Astrocyte (in vitro differentiated cells and primary cell): ENCODE measurements around the gene EPS15. TPM values are rescaled to one million over a fixed set of nuclear protein-coding genes. Genes with fewer than 3 reads are reported as not detected.

Source experiments
- DNase-seq: peaks from one replicate; pipeline ENCODE4 v3.0.0-alpha.2; 2010; ENCODE audit warnings: low read depth
- FAIRE-seq: peaks from 2 replicates; lab custom pipeline; 2011; peaks lifted over from hg19 to GRCh38; lab: Jason Lieb, UNC
- H2AFZ ChIP-seq: 2 replicates; pipeline ENCODE4 v1.6.0; 2012; ENCODE audit warnings: low read depth, low read length, inconsistent platforms
- H3K27ac ChIP-seq: 2 replicates; pipeline ENCODE4 v1.5.1; 2011; ENCODE audit warnings: low read depth, low read length, inconsistent platforms
- H3K27me3 ChIP-seq: 2 replicates; pipeline ENCODE4 v1.6.0; 2011; ENCODE audit warnings: low read length, inconsistent platforms; ENCODE audit not compliant: insufficient read depth
- H3K36me3 ChIP-seq: 2 replicates; pipeline ENCODE4 v1.5.1; 2011; ENCODE audit warnings: low read length, inconsistent platforms; ENCODE audit not compliant: insufficient read depth
- H3K4me1 ChIP-seq: 2 replicates; pipeline ENCODE4 v1.5.1; 2011; ENCODE audit warnings: low read length, inconsistent platforms; ENCODE audit not compliant: insufficient read depth
- H3K4me2 ChIP-seq: 2 replicates; pipeline ENCODE4 v1.6.0; 2012; ENCODE audit warnings: low read length, inconsistent platforms
- H3K4me3 ChIP-seq: 2 replicates; pipeline ENCODE4 v1.5.1; 2011; ENCODE audit warnings: low read depth, mild to moderate bottlenecking, low read length, inconsistent platforms; ENCODE audit not compliant: insufficient read depth
- H3K79me2 ChIP-seq: 2 replicates; pipeline ENCODE4 v1.6.0; 2012; ENCODE audit warnings: mild to moderate bottlenecking, low read length, inconsistent platforms; ENCODE audit not compliant: insufficient read depth
- H3K9ac ChIP-seq: 2 replicates; pipeline ENCODE4 v1.6.0; 2012; ENCODE audit warnings: mild to moderate bottlenecking, low read length, inconsistent platforms
- H3K9me3 ChIP-seq: 2 replicates; pipeline ENCODE4 v1.5.1; 2012; ENCODE audit warnings: low read depth, mild to moderate bottlenecking, low read length, inconsistent platforms; ENCODE audit not compliant: insufficient read depth
- H4K20me1 ChIP-seq: 2 replicates; pipeline ENCODE4 v1.6.0; 2012; ENCODE audit warnings: low read length, inconsistent platforms; ENCODE audit not compliant: insufficient read depth
- H3K27ac Mint-ChIP-seq: one replicate; pipeline ENCODE4 v1.8.0; 2021; ENCODE audit warnings: mild to moderate bottlenecking, mixed read lengths; ENCODE audit not compliant: unreplicated experiment
- H3K27me3 Mint-ChIP-seq: one replicate; pipeline ENCODE4 v1.8.0; 2021; ENCODE audit warnings: low read depth, mixed read lengths; ENCODE audit not compliant: unreplicated experiment
- H3K36me3 Mint-ChIP-seq: one replicate; pipeline ENCODE4 v1.8.0; 2021; ENCODE audit warnings: low read depth, mixed read lengths; ENCODE audit not compliant: unreplicated experiment
- H3K4me1 Mint-ChIP-seq: one replicate; pipeline ENCODE4 v1.8.0; 2021; ENCODE audit warnings: low read depth, mixed read lengths; ENCODE audit not compliant: unreplicated experiment
- H3K4me3 Mint-ChIP-seq: one replicate; pipeline ENCODE4 v1.8.0; 2021; ENCODE audit warnings: mild to moderate bottlenecking, moderate library complexity, mixed read lengths; ENCODE audit not compliant: unreplicated experiment
- H3K9me3 Mint-ChIP-seq: one replicate; pipeline ENCODE4 v1.8.0; 2021; ENCODE audit warnings: mild to moderate bottlenecking, mixed read lengths; ENCODE audit not compliant: unreplicated experiment
- CTCF ChIP-seq: IDR thresholded peaks from 2 replicates; pipeline ENCODE4 v1.5.1; 2011; ENCODE audit warnings: low read depth, mild to moderate bottlenecking, inconsistent platforms, low read length, moderate library complexity; ENCODE audit not compliant: insufficient read depth
- EZH2 ChIP-seq: IDR thresholded peaks from 2 replicates; pipeline ENCODE4 v1.6.1; 2012; ENCODE audit warnings: mild to moderate bottlenecking, low read length, inconsistent platforms; ENCODE audit not compliant: insufficient read depth
- total RNA-seq: library from RNA; stranded (reverse); gene quantifications from 2 replicates; pipeline ENCODE4 v1.2.1, GENCODE V29; 2021

Gene EPS15
- total RNA-seq, 1 donor from 2014 or later, result 70.6 TPM

GRCh38 chr1:51342591-51343206 lies 176.4 kb downstream of the EPS15 start:
- no peaks in the 10 kb centered on the region for H3K4me1 ChIP-seq
- no peaks in the 10 kb centered on the region for H3K36me3 ChIP-seq
- no peak overlapping the region for H3K4me3 Mint-ChIP-seq
- no peak overlapping the region for H3K4me2 ChIP-seq
- H3K9me3 Mint-ChIP-seq, result peaks cover 6% of the 10 kb centered on the region
- peaks cover 42% of the 10 kb centered on the region for H3K27me3 Mint-ChIP-seq
- peaks cover 29% of the 10 kb centered on the region for H3K27me3 ChIP-seq
- FAIRE-seq (no peak), DNase-seq (no peak)
- no peak overlapping the region for H3K27ac Mint-ChIP-seq
- no peaks in the 10 kb centered on the region for H3K4me1 Mint-ChIP-seq
- no peaks in the 10 kb centered on the region for H3K9me3 ChIP-seq
- no peak overlapping the region for H2AFZ ChIP-seq
- no peak overlapping the region for H3K9ac ChIP-seq
- peaks cover 5% of the 10 kb centered on the region for H4K20me1 ChIP-seq
- TF ChIP-seq CTCF (no peak), EZH2 (no peak)
- H3K36me3 Mint-ChIP-seq, result no peaks in the 10 kb centered on the region
- no peak overlapping the region for H3K27ac ChIP-seq
- no peak overlapping the region for H3K4me3 ChIP-seq
- no peaks in the 10 kb centered on the region for H3K79me2 ChIP-seq

- H3K27ac ChIP-seq, result no peak overlapping the region
- no peak overlapping the region for H3K4me3 Mint-ChIP-seq
- no peak for TF ChIP-seq CTCF
- TF ChIP-seq EZH2, result no peak
- peaks cover 43% of the 10 kb centered on the region for H3K27me3 Mint-ChIP-seq
- peaks cover 29% of the 10 kb centered on the region for H3K27me3 ChIP-seq
- no peaks in the 10 kb centered on the region for H3K36me3 ChIP-seq
- no peaks in the 10 kb centered on the region for H3K79me2 ChIP-seq
- H3K9me3 ChIP-seq, result no peaks in the 10 kb centered on the region
- no peaks in the 10 kb centered on the region for H3K4me1 ChIP-seq
- no peak overlapping the region for H3K4me2 ChIP-seq
- H3K4me1 Mint-ChIP-seq, result no peaks in the 10 kb centered on the region
- H3K36me3 Mint-ChIP-seq, result no peaks in the 10 kb centered on the region
- no peak overlapping the region for H3K27ac Mint-ChIP-seq
- DNase-seq (no peak), FAIRE-seq (no peak)
- peaks cover 5% of the 10 kb centered on the region for H4K20me1 ChIP-seq
- H3K9ac ChIP-seq, result no peak overlapping the region
- no peak overlapping the region for H2AFZ ChIP-seq
- H3K9me3 Mint-ChIP-seq, result peaks cover 6% of the 10 kb centered on the region
- H3K4me3 ChIP-seq, result no peak overlapping the region
These were observed 177.1 kb downstream of the EPS15 start for GRCh38 chr1:51341876-51342496.

GRCh38 chr1:51340380-51340779 lies 178.7 kb downstream of the EPS15 start:
- H3K4me3 ChIP-seq, result no peak overlapping the region
- no peak overlapping the region for H3K27ac Mint-ChIP-seq
- no peak overlapping the region for H3K4me2 ChIP-seq
- FAIRE-seq (no peak), DNase-seq (no peak)
- H3K27me3 Mint-ChIP-seq, result peaks cover 34% of the 10 kb centered on the region
- no peak overlapping the region for H3K27ac ChIP-seq
- no peaks in the 10 kb centered on the region for H3K36me3 ChIP-seq
- no peaks in the 10 kb centered on the region for H3K4me1 Mint-ChIP-seq
- peaks cover 6% of the 10 kb centered on the region for H3K9me3 Mint-ChIP-seq
- TF ChIP-seq EZH2, result no peak
- TF ChIP-seq CTCF, result no peak
- no peak overlapping the region for H3K9ac ChIP-seq
- H3K36me3 Mint-ChIP-seq, result no peaks in the 10 kb centered on the region
- H2AFZ ChIP-seq, result no peak overlapping the region
- no peak overlapping the region for H3K4me3 Mint-ChIP-seq
- H3K9me3 ChIP-seq, result no peaks in the 10 kb centered on the region
- no peaks in the 10 kb centered on the region for H3K79me2 ChIP-seq
- H4K20me1 ChIP-seq, result peaks cover under 1% of the 10 kb centered on the region
- H3K4me1 ChIP-seq, result no peaks in the 10 kb centered on the region
- peaks cover 27% of the 10 kb centered on the region for H3K27me3 ChIP-seq
